Tibial nerve (tissue), 4 donors: ENCODE results near the gene SLX4.

Source experiments
- CTCF ChIP-seq, 5 experiments: fragments of 200-600 bp in 3 of 5; fragments of 450-650 bp in 2 of 5; sonication (generic) in 3 of 5; IDR thresholded peaks; one replicate each; pipeline ENCODE4 v1.5.1; 2016 to 2019; ENCODE audit warnings: antibody characterized with exemption in 5 of 5, mild to moderate bottlenecking in 3 of 5, moderate library complexity in 2 of 5
- EP300 ChIP-seq, 2 donors: sonication (generic); formaldehyde crosslinking; IDR thresholded peaks; one replicate each; pipeline ENCODE4 v1.6.1; 2017; ENCODE audit warnings: antibody characterized with exemption in 2 of 2, mild to moderate bottlenecking in 1 of 2
- POLR2A ChIP-seq, 2 donors: fragments of 450-650 bp; IDR thresholded peaks; one replicate each; pipeline ENCODE4 v1.6.1; 2017; ENCODE audit warnings: antibody characterized with exemption in 2 of 2, mild to moderate bottlenecking in 2 of 2, moderate library complexity in 2 of 2

GRCh38 chr16:3608069-3608468, 3.3 kb downstream of the SLX4 start:
- TF ChIP-seq CTCF (IDR thresholded peaks at IDR 0.05): no peak
- TF ChIP-seq POLR2A (IDR thresholded peaks at IDR 0.05): no peak
- no peak for TF ChIP-seq EP300 (IDR thresholded peaks at IDR 0.05)
